Vagina (tissue), 2 donors: ENCODE measurements around the gene CCNDBP1. TPM values are rescaled to one million over a fixed set of nuclear protein-coding genes. Genes with fewer than 3 reads are reported as not detected.
"Not testable (repeated sequence)": the region's sequence is repeated elsewhere in the genome, so short reads cannot be mapped to it uniquely, and the experiment has no call there.

Experiments
- DNase-seq, 2 donors: peaks; one replicate each; pipeline ENCODE4 v3.0.0-alpha.2; 2017; ENCODE audit errors: extremely low spot score in 2 of 2
- H3K27ac ChIP-seq: fragments of 200-600 bp; sonication (generic); one replicate; pipeline ENCODE4 v1.5.1; 2019
- H3K27me3 ChIP-seq: fragments of 200-600 bp; sonication (generic); one replicate; pipeline ENCODE4 v1.5.1; 2019
- H3K36me3 ChIP-seq, 2 donors: fragments of 200-600 bp; sonication (generic); one replicate each; pipeline ENCODE4 v1.5.1; 2017 to 2019
- H3K4me1 ChIP-seq: fragments of 200-600 bp; sonication (generic); one replicate; pipeline ENCODE4 v1.5.1; 2019
- H3K4me3 ChIP-seq, 2 donors: fragments of 200-600 bp; sonication (generic); 1 replicate in 1 of 2; 2 replicates in 1 of 2; pipeline ENCODE4 v1.5.1; 2016 to 2019
- H3K9me3 ChIP-seq: fragments of 200-600 bp; sonication (generic); one replicate; pipeline ENCODE4 v1.5.1; 2019
- CTCF ChIP-seq, 3 experiments: fragments of 450-650 bp in 2 of 3; fragments of 200-600 bp in 1 of 3; sonication (generic) in 1 of 3; IDR thresholded peaks; one replicate each; pipeline ENCODE4 v1.5.1; 2017 to 2019; ENCODE audit warnings: antibody characterized with exemption in 3 of 3, mild to moderate bottlenecking in 2 of 3, moderate library complexity in 2 of 3
- POLR2A ChIP-seq, 2 donors: fragments of 450-650 bp; IDR thresholded peaks; one replicate each; pipeline ENCODE4 v1.6.1; 2017; ENCODE audit warnings: antibody characterized with exemption in 2 of 2, mild to moderate bottlenecking in 2 of 2, moderate library complexity in 2 of 2
- POLR2AphosphoS5 ChIP-seq, 2 donors: sonication (generic); formaldehyde crosslinking; IDR thresholded peaks; one replicate each; pipeline ENCODE4 v1.9.0; 2017; ENCODE audit warnings: antibody characterized with exemption in 2 of 2, mild to moderate bottlenecking in 2 of 2, low read depth in 1 of 2; ENCODE audit not compliant: insufficient read depth in 1 of 2
- intact Hi-C: fragments of 100-400 bp; cut with DNase I; formaldehyde crosslinking; loops from one replicate; pipeline ENCODE4 v1.15.1; 2023
- total RNA-seq: library from RNA; depleted of rRNA; stranded (reverse); fragments of >200 nt; gene quantifications from one replicate; pipeline ENCODE4 v1.2.3, GENCODE V29; 2016

Gene CCNDBP1
- total RNA-seq, 1 donor from 2014 or later: 43.2 TPM

GRCh38 chr15:43193710-43194109 lies 8.5 kb downstream of the CCNDBP1 start:
- Histone ChIP-seq H3K4me1 (no peaks in the 10 kb centered on the region), H3K27me3 (no peaks in the 10 kb centered on the region)

GRCh38 chr15:43194795-43195194 lies 9.6 kb downstream of the CCNDBP1 start:
- H3K27me3 ChIP-seq: no peaks in the 10 kb centered on the region
- no peaks in the 10 kb centered on the region for H3K9me3 ChIP-seq
- TF ChIP-seq POLR2AphosphoS5 (IDR thresholded peaks at IDR 0.05; ENCODE audit: insufficient read depth in 1 of 2, low read depth in 1 of 2): no peak
- no peak for TF ChIP-seq CTCF (IDR thresholded peaks at IDR 0.05)
- TF ChIP-seq POLR2A (IDR thresholded peaks at IDR 0.05): no peak
- no peak overlapping the region for H3K4me3 ChIP-seq
- no peaks in the 10 kb centered on the region for H3K4me1 ChIP-seq
- no peak for DNase-seq
- H3K27ac ChIP-seq: no peak overlapping the region
- intact Hi-C loops: no loop called here
- peaks cover 5 to 66% of the 10 kb centered on the region in 2 donors for H3K36me3 ChIP-seq

More at GRCh38 chr15:43193710-43194109, 8.5 kb downstream of the CCNDBP1 start:
- DNase-seq: no peak
- Histone ChIP-seq H3K9me3 (no peaks in the 10 kb centered on the region), H3K36me3 (peaks cover 5 to 75% of the 10 kb centered on the region in 2 donors), H3K27ac (no peak overlapping the region), H3K4me3 (no peak overlapping the region)
- intact Hi-C loops: no loop called here
- no peak for TF ChIP-seq CTCF (IDR thresholded peaks at IDR 0.05)
- no peak for TF ChIP-seq POLR2A (IDR thresholded peaks at IDR 0.05)
- TF ChIP-seq POLR2AphosphoS5 (IDR thresholded peaks at IDR 0.05; ENCODE audit: insufficient read depth in 1 of 2, low read depth in 1 of 2): no peak

DNA sequence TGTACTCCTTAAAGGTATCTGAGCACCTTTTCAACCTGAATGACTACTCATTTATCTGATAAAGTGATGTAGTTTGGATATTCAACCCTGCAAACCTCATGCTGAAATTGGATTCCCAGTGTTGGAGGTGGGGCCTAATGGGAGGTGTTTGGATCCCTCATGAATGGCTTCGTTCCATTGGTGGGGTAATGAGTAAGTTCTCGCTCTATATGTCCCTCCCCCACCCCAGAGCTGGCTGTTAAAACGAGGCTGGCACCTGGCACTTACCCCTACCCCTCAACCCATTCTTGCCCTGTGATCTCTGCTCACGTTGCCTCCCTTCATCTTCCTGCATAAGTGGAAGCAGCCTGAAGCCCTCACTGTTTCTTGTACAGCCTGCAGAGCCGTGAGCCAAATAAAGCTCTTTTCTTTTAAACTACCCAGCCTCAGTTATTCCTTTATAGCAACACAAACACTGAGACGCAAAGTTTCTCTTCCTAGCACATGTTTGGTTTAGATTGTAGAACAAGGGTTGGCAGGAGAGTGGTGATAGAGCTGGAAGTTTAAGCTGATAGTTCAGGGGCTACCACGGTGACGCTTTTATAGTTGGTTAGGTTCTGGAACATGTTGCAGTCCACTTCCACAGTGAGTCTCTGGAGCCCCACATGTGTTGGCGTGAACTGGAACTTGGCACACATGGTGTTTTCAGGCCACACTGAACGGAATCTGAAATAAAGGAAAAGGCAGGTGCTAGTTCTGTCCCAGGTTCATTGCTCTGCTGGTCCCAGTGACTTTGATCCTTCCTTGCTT lies 11.8 kb downstream of the CCNDBP1 start:
- H3K4me1 ChIP-seq: no peaks in the 10 kb centered on the region
- intact Hi-C loops: no loop called here
- H3K9me3 ChIP-seq: no peaks in the 10 kb centered on the region
- H3K4me3 ChIP-seq: no peak overlapping the region
- H3K27me3 ChIP-seq: no peaks in the 10 kb centered on the region
- TF ChIP-seq POLR2AphosphoS5 (IDR thresholded peaks at IDR 0.05; ENCODE audit: insufficient read depth in 1 of 2, low read depth in 1 of 2) (no peak), CTCF (IDR thresholded peaks at IDR 0.05) (no peak)
- no peak overlapping the region for H3K27ac ChIP-seq
- DNase-seq: no peak
- peaks cover 5 to 45% of the 10 kb centered on the region in 2 donors for H3K36me3 ChIP-seq

- intact Hi-C loops, H3K27me3 ChIP-seq, DNase-seq: not testable (repeated sequence)
These were observed 12.6 kb downstream of the CCNDBP1 start for GRCh38 chr15:43197773-43198172.

DNA sequence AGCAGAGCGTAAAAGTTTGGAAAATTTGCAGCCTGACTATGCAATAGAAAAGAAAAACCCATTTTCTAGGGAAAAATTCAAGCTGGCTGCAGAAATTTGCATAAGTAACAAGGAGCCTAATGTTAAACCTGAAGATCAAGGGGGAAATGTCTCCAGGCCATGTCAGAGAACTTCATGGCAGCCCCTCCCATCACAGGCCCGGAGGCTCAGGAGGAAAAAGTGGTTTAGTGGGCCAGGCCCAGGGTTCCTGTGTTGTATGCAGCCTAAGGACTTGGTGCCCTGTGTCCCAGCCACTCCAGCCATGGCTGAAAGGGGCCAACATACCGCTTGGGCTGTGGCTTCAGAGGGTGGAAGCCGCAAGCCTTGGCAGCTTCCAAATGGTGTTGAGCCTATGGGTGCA lies 13.4 kb downstream of the CCNDBP1 start:
- DNase-seq, H3K9me3 ChIP-seq, H3K4me3 ChIP-seq, H3K27ac ChIP-seq, H3K27me3 ChIP-seq, intact Hi-C loops, H3K4me1 ChIP-seq: not testable (repeated sequence)
- peaks cover 5 to 30% of the 10 kb centered on the region in 2 donors for H3K36me3 ChIP-seq

More at GRCh38 chr15:43197773-43198172, 12.6 kb downstream of the CCNDBP1 start:
- not testable (repeated sequence) for H3K4me1 ChIP-seq, H3K27ac ChIP-seq, H3K4me3 ChIP-seq, H3K9me3 ChIP-seq
- H3K36me3 ChIP-seq: peaks cover 5 to 37% of the 10 kb centered on the region in 2 donors

GRCh38 chr15:43198992-43199391 lies 13.8 kb downstream of the CCNDBP1 start:
- intact Hi-C loops: no loop called here
- H3K9me3 ChIP-seq: no peaks in the 10 kb centered on the region
- no peak for DNase-seq
- no peak overlapping the region for H3K4me3 ChIP-seq
- H3K4me1 ChIP-seq: no peaks in the 10 kb centered on the region
- no peak for TF ChIP-seq POLR2A (IDR thresholded peaks at IDR 0.05)
- TF ChIP-seq CTCF (IDR thresholded peaks at IDR 0.05): no peak
- no peak for TF ChIP-seq POLR2AphosphoS5 (IDR thresholded peaks at IDR 0.05; ENCODE audit: insufficient read depth in 1 of 2, low read depth in 1 of 2)
- no peaks in the 10 kb centered on the region for H3K27me3 ChIP-seq
- peaks cover 5 to 28% of the 10 kb centered on the region in 2 donors for H3K36me3 ChIP-seq
- H3K27ac ChIP-seq: no peak overlapping the region
